HepG2 (cell line): ENCODE results near the gene VWA7. TPM values are rescaled to one million over a fixed set of nuclear protein-coding genes. Genes with fewer than 3 reads are reported as not detected.

Experiments
- ATF6 ChIP-seq: sonication (generic); formaldehyde crosslinking; conservative IDR thresholded peaks from 2 replicates; pipeline ENCODE4 v1.4.0; 2020; ENCODE audit warnings: missing genetic modification reagents
- CBX5 ChIP-seq: sonication (generic); formaldehyde crosslinking; IDR thresholded peaks from 2 replicates; pipeline ENCODE4 v1.4.0; 2020; ENCODE audit warnings: missing genetic modification reagents, borderline replicate concordance
- ELF3 ChIP-seq: IDR thresholded peaks from 2 replicates; pipeline ENCODE4 v1.6.1; 2016; ENCODE audit warnings: missing genetic modification reagents, missing compliant biosample characterization
- GABPB1 ChIP-seq: IDR thresholded peaks from 2 replicates; pipeline ENCODE4 v1.6.1; 2016; ENCODE audit warnings: mild to moderate bottlenecking, missing genetic modification reagents, moderate library complexity, missing compliant biosample characterization
- HDAC6 ChIP-seq: fragments of 200-600 bp; sonication (generic); IDR thresholded peaks from 2 replicates; pipeline ENCODE4 v1.7.0; 2017; ENCODE audit warnings: mild to moderate bottlenecking, antibody characterized with exemption, low read length, low read depth
- KAT7 ChIP-seq: IDR thresholded peaks from 2 replicates; pipeline ENCODE4 v1.6.1; 2018; ENCODE audit warnings: borderline replicate concordance, missing compliant biosample characterization
- KAT8 ChIP-seq: IDR thresholded peaks from 2 replicates; pipeline ENCODE4 v1.6.1; 2016; ENCODE audit warnings: missing genetic modification reagents, missing compliant biosample characterization
- MED1 ChIP-seq: sonication (generic); formaldehyde crosslinking; IDR thresholded peaks from 2 replicates; pipeline ENCODE4 v1.4.0; 2020; ENCODE audit warnings: missing genetic modification reagents
- MTF2 ChIP-seq: sonication (generic); formaldehyde crosslinking; IDR thresholded peaks from 2 replicates; pipeline ENCODE4 v1.5.0; 2020; ENCODE audit warnings: missing genetic modification reagents, borderline replicate concordance
- NAIF1 ChIP-seq: sonication (generic); formaldehyde crosslinking; IDR thresholded peaks from 2 replicates; pipeline ENCODE4 v1.5.0; 2020; ENCODE audit warnings: mild to moderate bottlenecking, missing genetic modification reagents, borderline replicate concordance
- NFRKB ChIP-seq: fragments of 450-650 bp; IDR thresholded peaks from 2 replicates; pipeline ENCODE4 v1.6.1; 2017
- ONECUT2 ChIP-seq: sonication (generic); formaldehyde crosslinking; IDR thresholded peaks from 2 replicates; pipeline ENCODE4 v1.4.0; 2020; ENCODE audit warnings: missing genetic modification reagents
- POLR2A ChIP-seq, 2 experiments: IDR thresholded peaks; 2 replicates each; pipeline ENCODE4 v1.6.1; 2011; ENCODE audit warnings: low read depth in 2 of 2, low read length in 2 of 2, mild to moderate bottlenecking in 1 of 2, moderate library complexity in 1 of 2; ENCODE audit not compliant: insufficient read depth in 1 of 2
- RELA ChIP-seq: sonication (generic); formaldehyde crosslinking; IDR thresholded peaks from 2 replicates; pipeline ENCODE4 v1.4.0; 2020; ENCODE audit warnings: missing genetic modification reagents
- SALL2 ChIP-seq: sonication (generic); formaldehyde crosslinking; IDR thresholded peaks from 2 replicates; pipeline ENCODE4 v1.8.1; 2023; ENCODE audit warnings: mild to moderate bottlenecking, missing genetic modification reagents, inconsistent platforms
- SCMH1 ChIP-seq: sonication (generic); formaldehyde crosslinking; IDR thresholded peaks from 2 replicates; pipeline ENCODE4 v1.9.0; 2021; ENCODE audit warnings: missing genetic modification reagents, mild to moderate bottlenecking, borderline replicate concordance
- SNAPC2 ChIP-seq: sonication (generic); formaldehyde crosslinking; IDR thresholded peaks from 2 replicates; pipeline ENCODE4 v1.8.1; 2022; ENCODE audit warnings: mild to moderate bottlenecking, missing genetic modification reagents
- ZMYM3 ChIP-seq: sonication (generic); formaldehyde crosslinking; IDR thresholded peaks from 2 replicates; pipeline ENCODE4 v1.5.1; 2020; ENCODE audit warnings: mild to moderate bottlenecking, missing genetic modification reagents
- ZNF136 ChIP-seq: sonication (generic); formaldehyde crosslinking; IDR thresholded peaks from 2 replicates; pipeline ENCODE4 v1.8.1; 2022; ENCODE audit warnings: low read depth, mild to moderate bottlenecking, moderate library complexity, missing genetic modification reagents
- ZNF337 ChIP-seq: sonication (generic); formaldehyde crosslinking; IDR thresholded peaks from 2 replicates; pipeline ENCODE4 v1.5.1; 2020; ENCODE audit warnings: missing genetic modification reagents, low read depth, mild to moderate bottlenecking, borderline replicate concordance
- ZNF788 ChIP-seq: sonication (generic); formaldehyde crosslinking; IDR thresholded peaks from 2 replicates; pipeline ENCODE4 v1.5.0; 2020; ENCODE audit warnings: mild to moderate bottlenecking, missing genetic modification reagents, borderline replicate concordance
- polyA plus RNA-seq, 8 experiments: library from polyadenylated mRNA; depleted of rRNA in 3 of 8; stranded (reverse) in 7 of 8; unstranded in 1 of 8; fragments of >200 nt; fragmentation: Illumina TruSeq in 4 of 8; extraction: Trizol in 4 of 8; gene quantifications; 2 replicates each; pipeline versions ENCODE4 v1.2.1 to v1.2.3, GENCODE V29; 2011 to 2016; ENCODE audit warnings: low read depth in 4 of 8, missing spikeins in 1 of 8, mixed read lengths in 1 of 8; ENCODE audit not compliant: insufficient read depth in 1 of 8
- total RNA-seq, 5 experiments: library from RNA; depleted of rRNA; stranded (reverse); fragments of >200 nt; fragmentation: Illumina TruSeq; extraction: Trizol; gene quantifications; 2 replicates each; pipeline ENCODE4 v1.2.3, GENCODE V29; 2016; ENCODE audit warnings: low read depth in 1 of 5
- TF ChIP-seq, protein P1 (sequence below): sonication (generic); formaldehyde crosslinking; IDR thresholded peaks from 2 replicates; pipeline ENCODE4 v1.4.0; 2020; ENCODE audit warnings: missing genetic modification reagents
- TF ChIP-seq, protein P2 (sequence below): sonication (generic); formaldehyde crosslinking; IDR thresholded peaks from 2 replicates; pipeline ENCODE4 v1.8.0; 2023; ENCODE audit warnings: mild to moderate bottlenecking, missing genetic modification reagents
- TF ChIP-seq, protein P3 (sequence below): sonication (generic); formaldehyde crosslinking; IDR thresholded peaks from 2 replicates; pipeline ENCODE4 v1.4.0; 2020; ENCODE audit warnings: mild to moderate bottlenecking, low read depth, missing genetic modification reagents

The VWA7 gene
- total and polyA plus RNA-seq, 2 of the 13 experiments (the other 11 are each of a cell fraction or from before 2014, with no cell fraction given) = 0.86 to 3.3 TPM

DNA sequence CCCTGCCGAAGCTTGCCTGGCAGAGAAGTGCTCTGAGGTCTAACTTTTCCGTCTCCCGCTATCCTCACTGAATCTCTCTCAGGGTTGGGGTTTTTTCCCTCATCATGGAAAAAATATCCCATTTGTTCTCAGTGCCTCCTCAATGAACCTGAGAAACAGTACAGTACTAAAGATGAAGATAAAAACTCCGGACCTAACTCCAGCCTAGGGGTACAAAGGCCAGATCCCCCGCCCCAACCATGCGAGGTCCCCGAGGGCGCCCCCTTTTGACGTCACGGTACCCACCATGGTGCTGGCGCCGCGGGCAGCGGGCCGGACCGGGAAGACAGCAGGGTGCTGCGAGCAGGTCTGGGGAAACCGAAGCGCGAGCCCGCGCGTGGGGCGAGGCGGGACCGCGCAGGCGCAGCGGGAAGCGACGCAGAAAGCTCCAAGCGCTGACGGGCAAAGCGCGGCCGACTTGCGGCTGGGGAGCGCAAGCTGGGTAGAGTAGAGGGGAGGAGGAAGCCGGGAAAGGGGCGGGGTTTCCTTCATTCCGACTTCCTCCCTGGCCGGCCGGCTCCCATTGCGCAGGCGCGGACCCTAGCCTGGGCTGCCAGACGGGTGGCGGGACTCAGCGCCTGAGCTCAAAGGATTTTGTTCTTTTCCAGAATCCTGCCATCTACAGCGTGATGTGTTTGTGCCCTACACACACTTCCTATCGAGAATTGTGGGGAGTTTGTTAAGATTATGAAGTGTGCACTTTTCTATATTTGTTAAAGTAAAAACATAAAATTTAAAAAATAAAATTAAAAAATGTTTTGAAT, 29.5 kb upstream of the VWA7 start, which contains the start of gene LSM2 (continued):
- TF ChIP-seq, protein P1, sequence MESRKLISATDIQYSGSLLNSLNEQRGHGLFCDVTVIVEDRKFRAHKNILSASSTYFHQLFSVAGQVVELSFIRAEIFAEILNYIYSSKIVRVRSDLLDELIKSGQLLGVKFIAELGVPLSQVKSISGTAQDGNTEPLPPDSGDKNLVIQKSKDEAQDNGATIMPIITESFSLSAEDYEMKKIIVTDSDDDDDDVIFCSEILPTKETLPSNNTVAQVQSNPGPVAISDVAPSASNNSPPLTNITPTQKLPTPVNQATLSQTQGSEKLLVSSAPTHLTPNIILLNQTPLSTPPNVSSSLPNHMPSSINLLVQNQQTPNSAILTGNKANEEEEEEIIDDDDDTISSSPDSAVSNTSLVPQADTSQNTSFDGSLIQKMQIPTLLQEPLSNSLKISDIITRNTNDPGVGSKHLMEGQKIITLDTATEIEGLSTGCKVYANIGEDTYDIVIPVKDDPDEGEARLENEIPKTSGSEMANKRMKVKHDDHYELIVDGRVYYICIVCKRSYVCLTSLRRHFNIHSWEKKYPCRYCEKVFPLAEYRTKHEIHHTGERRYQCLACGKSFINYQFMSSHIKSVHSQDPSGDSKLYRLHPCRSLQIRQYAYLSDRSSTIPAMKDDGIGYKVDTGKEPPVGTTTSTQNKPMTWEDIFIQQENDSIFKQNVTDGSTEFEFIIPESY (CRISPR knock-in tag) = no peak
- peak; percentile 91 for TF ChIP-seq ZMYM3 (CRISPR knock-in tag)
- TF ChIP-seq SNAPC2 (CRISPR knock-in tag) = peak; percentile 94; the same call in 1 of the 2 replicates
- TF ChIP-seq ELF3 = peak; percentile 92
- TF ChIP-seq ATF6 (CRISPR knock-in tag) = peak; percentile 80; the same call in 1 of the 2 replicates
- TF ChIP-seq ZNF337 = peak; percentile 94
- TF ChIP-seq, protein P2, sequence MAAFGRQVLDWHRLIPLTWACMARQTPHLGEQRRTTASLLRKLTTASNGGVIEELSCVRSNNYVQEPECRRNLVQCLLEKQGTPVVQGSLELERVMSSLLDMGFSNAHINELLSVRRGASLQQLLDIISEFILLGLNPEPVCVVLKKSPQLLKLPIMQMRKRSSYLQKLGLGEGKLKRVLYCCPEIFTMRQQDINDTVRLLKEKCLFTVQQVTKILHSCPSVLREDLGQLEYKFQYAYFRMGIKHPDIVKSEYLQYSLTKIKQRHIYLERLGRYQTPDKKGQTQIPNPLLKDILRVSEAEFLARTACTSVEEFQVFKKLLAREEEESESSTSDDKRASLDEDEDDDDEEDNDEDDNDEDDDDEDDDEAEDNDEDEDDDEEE (CRISPR knock-in tag) = peak; percentile 66
- TF ChIP-seq HDAC6 = no peak
- peak; percentile 92 for TF ChIP-seq GABPB1
- peak; percentile 97 for TF ChIP-seq KAT8 (CRISPR knock-in tag)
- TF ChIP-seq, protein P3, sequence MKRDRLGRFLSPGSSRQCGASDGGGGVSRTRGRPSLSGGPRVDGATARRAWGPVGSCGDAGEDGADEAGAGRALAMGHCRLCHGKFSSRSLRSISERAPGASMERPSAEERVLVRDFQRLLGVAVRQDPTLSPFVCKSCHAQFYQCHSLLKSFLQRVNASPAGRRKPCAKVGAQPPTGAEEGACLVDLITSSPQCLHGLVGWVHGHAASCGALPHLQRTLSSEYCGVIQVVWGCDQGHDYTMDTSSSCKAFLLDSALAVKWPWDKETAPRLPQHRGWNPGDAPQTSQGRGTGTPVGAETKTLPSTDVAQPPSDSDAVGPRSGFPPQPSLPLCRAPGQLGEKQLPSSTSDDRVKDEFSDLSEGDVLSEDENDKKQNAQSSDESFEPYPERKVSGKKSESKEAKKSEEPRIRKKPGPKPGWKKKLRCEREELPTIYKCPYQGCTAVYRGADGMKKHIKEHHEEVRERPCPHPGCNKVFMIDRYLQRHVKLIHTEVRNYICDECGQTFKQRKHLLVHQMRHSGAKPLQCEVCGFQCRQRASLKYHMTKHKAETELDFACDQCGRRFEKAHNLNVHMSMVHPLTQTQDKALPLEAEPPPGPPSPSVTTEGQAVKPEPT = peak; percentile 95; the same call in 1 of the 2 replicates
- peak; percentile 75 to 89 for TF ChIP-seq POLR2A (IDR thresholded peaks at IDR 0.05; ENCODE audit: insufficient read depth in 1 of 2, low read depth in 2 of 2, low read length in 2 of 2)
- no peak for TF ChIP-seq NFRKB
- 0 out of 2 replicates have a peak, but pooled peaks have one; percentile 78 for TF ChIP-seq SALL2 (CRISPR knock-in tag)
- peak; percentile 89; the same call in 1 of the 2 replicates for TF ChIP-seq ZNF136 (CRISPR knock-in tag)
- no peak for TF ChIP-seq ONECUT2 (CRISPR knock-in tag)
- TF ChIP-seq KAT7 (CRISPR knock-in tag) = peak; percentile 95; the same call in 1 of the 2 replicates
- TF ChIP-seq MED1 (CRISPR knock-in tag) = peak; percentile 86
- peak; percentile 86; the same call in 1 of the 2 replicates for TF ChIP-seq RELA (CRISPR knock-in tag)
- no peak for TF ChIP-seq SCMH1 (CRISPR knock-in tag)
- TF ChIP-seq MTF2 (CRISPR knock-in tag) = no peak; the same call in 1 of the 2 replicates
- TF ChIP-seq NAIF1 (CRISPR knock-in tag) = peak; percentile 98
- peak; percentile 76; the same call in 1 of the 2 replicates for TF ChIP-seq CBX5 (CRISPR knock-in tag)
- peak; percentile 93; the same call in 1 of the 2 replicates for TF ChIP-seq ZNF788
